H1 (cell line): ENCODE results near the gene KLHDC4. TPM values are rescaled to one million over a fixed set of nuclear protein-coding genes. Genes with fewer than 3 reads are reported as not detected.

Source experiments
- CTCF ChIA-PET: fragments of 300-600 bp; sonication (Branson Sonifier 250); formaldehyde crosslinking; loops from one replicate; lab custom pipeline; 2021; ENCODE audit not compliant: partially characterized antibody; lab: Charles Lee
- POLR2A ChIA-PET: fragments of 300-600 bp; sonication (Branson Sonifier 250); formaldehyde crosslinking; loops from one replicate; lab custom pipeline; 2021; ENCODE audit warnings: inconsistent platforms; ENCODE audit not compliant: partially characterized antibody; lab: Charles Lee
- DNase-seq, 2 experiments: peaks; one replicate each; pipeline versions ENCODE4 v3.0.0 to v3.0.0-alpha.2; 2010 to 2022; ENCODE audit warnings: low spot score in 2 of 2, low read depth in 1 of 2, mixed read lengths in 1 of 2
- FAIRE-seq: peaks from 2 replicates; lab custom pipeline; 2011; peaks lifted over from hg19 to GRCh38; lab: Jason Lieb, UNC
- H2AFZ ChIP-seq: 2 replicates; pipeline ENCODE4 v1.8.1; 2012; ENCODE audit warnings: low read length, inconsistent platforms
- H2AK5ac ChIP-seq: 2 replicates; pipeline ENCODE4 v1.6.1; 2013; ENCODE audit warnings: low read depth, low read length
- H2BK120ac ChIP-seq: replicated peaks from 2 replicates; pipeline ENCODE3; 2013; ENCODE audit warnings: low read depth, low read length, inconsistent platforms
- H2BK12ac ChIP-seq: 2 replicates; pipeline ENCODE4 v1.6.1; 2013; ENCODE audit warnings: low read depth, low read length
- H2BK15ac ChIP-seq: 2 replicates; pipeline ENCODE4 v1.6.1; 2013; ENCODE audit warnings: low read length
- H2BK20ac ChIP-seq: 2 replicates; pipeline ENCODE4 v1.6.1; 2013; ENCODE audit warnings: low read length
- H2BK5ac ChIP-seq: 2 replicates; pipeline ENCODE4 v1.6.1; 2013; ENCODE audit warnings: low read depth, low read length
- H3K14ac ChIP-seq: 2 replicates; pipeline ENCODE4 v1.6.1; 2013; ENCODE audit warnings: inconsistent platforms; ENCODE audit not compliant: insufficient read length
- H3K18ac ChIP-seq: 2 replicates; pipeline ENCODE4 v1.6.1; 2013; ENCODE audit warnings: low read length; ENCODE audit errors: extremely low read depth
- H3K23ac ChIP-seq: 2 replicates; pipeline ENCODE4 v1.6.1; 2013; ENCODE audit warnings: inconsistent platforms; ENCODE audit not compliant: insufficient read length
- H3K23me2 ChIP-seq: 2 replicates; pipeline ENCODE4 v1.6.1; 2013; ENCODE audit warnings: low read depth, low read length
- H3K27ac ChIP-seq: 2 replicates; pipeline ENCODE4 v1.6.1; 2011; ENCODE audit warnings: low read depth, low read length, inconsistent platforms
- H3K27me3 ChIP-seq, 4 experiments: replicated peaks in 1 of 4; 1 replicate in 1 of 4; 2 replicates in 3 of 4; pipeline versions ENCODE4 v1.6.1 to v1.8.1; 2011 to 2013; ENCODE audit warnings: low read length in 3 of 4, mild to moderate bottlenecking in 3 of 4, inconsistent platforms in 2 of 4, mixed read lengths in 2 of 4, moderate library complexity in 1 of 4; ENCODE audit not compliant: control insufficient read depth in 3 of 4, insufficient read depth in 3 of 4; ENCODE audit errors: extremely low read depth in 1 of 4
- H3K36me3 ChIP-seq, 4 experiments: 2 replicates each; pipeline versions ENCODE4 v1.6.1 to v1.8.1; 2011 to 2013; ENCODE audit warnings: mild to moderate bottlenecking in 4 of 4, low read length in 3 of 4, moderate library complexity in 2 of 4, control low read depth in 1 of 4, inconsistent platforms in 1 of 4; ENCODE audit not compliant: insufficient read depth in 4 of 4, control insufficient read depth in 2 of 4
- H3K4ac ChIP-seq: replicated peaks from 2 replicates; pipeline ENCODE3; 2013; ENCODE audit warnings: low read length, low read depth, mixed read lengths, inconsistent platforms; ENCODE audit not compliant: insufficient read length
- H3K4me1 ChIP-seq, 4 experiments: replicated peaks in 1 of 4; 1 replicate in 1 of 4; 2 replicates in 3 of 4; pipeline versions ENCODE4 v1.6.1 to v1.8.1; 2011 to 2013; ENCODE audit warnings: low read length in 3 of 4, inconsistent platforms in 2 of 4, mixed read lengths in 1 of 4; ENCODE audit not compliant: insufficient read depth in 4 of 4, control insufficient read depth in 3 of 4
- H3K4me2 ChIP-seq, 2 experiments: 2 replicates each; pipeline versions ENCODE4 v1.6.1 to v1.8.1; 2011 to 2013; ENCODE audit warnings: low read depth in 2 of 2, low read length in 2 of 2, control low read depth in 1 of 2, inconsistent platforms in 1 of 2, mild to moderate bottlenecking in 1 of 2; ENCODE audit not compliant: insufficient read depth in 1 of 2
- H3K4me3 ChIP-seq, 4 experiments: fragments of 200-600, 300-600 bp in 1 of 4; sonication (generic), shearing (Covaris generic), sonication (Bioruptor Twin) in 1 of 4; 2 replicates each; pipeline versions ENCODE4 v1.5.1 to v1.8.1; 2011 to 2016; ENCODE audit warnings: low read length in 4 of 4, low read depth in 3 of 4, control low read depth in 2 of 4, inconsistent platforms in 2 of 4, mild to moderate bottlenecking in 2 of 4, mixed read lengths in 1 of 4, moderate library complexity in 1 of 4; ENCODE audit not compliant: insufficient read depth in 2 of 4; ENCODE audit errors: extremely low read depth in 1 of 4
- H3K56ac ChIP-seq: replicated peaks from 2 replicates; pipeline ENCODE3; 2013; ENCODE audit warnings: low read depth, mild to moderate bottlenecking, mixed read lengths, low read length, inconsistent platforms; ENCODE audit not compliant: insufficient read length
- H3K79me1 ChIP-seq: 2 replicates; pipeline ENCODE4 v1.6.1; 2013; ENCODE audit warnings: low read depth, low read length, control low read depth
- H3K79me2 ChIP-seq, 2 experiments: 2 replicates each; pipeline versions ENCODE4 v1.6.1 to v1.8.1; 2012 to 2013; ENCODE audit warnings: low read length in 2 of 2, mild to moderate bottlenecking in 2 of 2, inconsistent platforms in 1 of 2; ENCODE audit not compliant: insufficient read depth in 2 of 2, control insufficient read depth in 1 of 2
- H3K9ac ChIP-seq, 4 experiments: replicated peaks in 1 of 4; 1 replicate in 1 of 4; 2 replicates in 3 of 4; pipeline versions ENCODE4 v1.6.1 to v1.8.1; 2011 to 2013; ENCODE audit warnings: low read depth in 3 of 4, low read length in 3 of 4, control low read depth in 2 of 4, mild to moderate bottlenecking in 2 of 4, moderate library complexity in 2 of 4, inconsistent platforms in 1 of 4; ENCODE audit errors: extremely low read depth in 1 of 4
- H3K9me3 ChIP-seq, 2 experiments: 2 replicates each; pipeline versions ENCODE4 v1.6.1 to v1.8.1; 2012 to 2013; ENCODE audit warnings: mild to moderate bottlenecking in 2 of 2, moderate library complexity in 2 of 2, control low read depth in 1 of 2, inconsistent platforms in 1 of 2, low read depth in 1 of 2, low read length in 1 of 2, mixed read lengths in 1 of 2; ENCODE audit not compliant: insufficient read depth in 2 of 2
- H4K20me1 ChIP-seq, 2 experiments: replicated peaks in 1 of 2; 2 replicates each; pipeline versions ENCODE3 to v1.8.1; 2011 to 2013; ENCODE audit warnings: inconsistent platforms in 2 of 2, low read length in 2 of 2, mild to moderate bottlenecking in 1 of 2; ENCODE audit not compliant: insufficient read depth in 2 of 2, control insufficient read depth in 1 of 2
- H4K5ac ChIP-seq: 2 replicates; pipeline ENCODE4 v1.6.1; 2013; ENCODE audit warnings: low read length, low read depth, mixed read lengths, inconsistent platforms; ENCODE audit not compliant: insufficient read length
- H4K8ac ChIP-seq: 2 replicates; pipeline ENCODE4 v1.8.0; 2013; ENCODE audit warnings: mild to moderate bottlenecking, moderate library complexity, low read length, inconsistent platforms; ENCODE audit not compliant: insufficient read depth; ENCODE audit errors: extremely low read depth
- H4K91ac ChIP-seq: replicated peaks from 2 replicates; pipeline ENCODE3; 2013; ENCODE audit warnings: low read length, mixed read lengths, inconsistent platforms; ENCODE audit not compliant: insufficient read length
- BACH1 ChIP-seq: IDR thresholded peaks from 2 replicates; pipeline ENCODE4 v1.6.1; 2012; ENCODE audit warnings: low read length, improper control_type of control experiment
- BRCA1 ChIP-seq: IDR thresholded peaks from 2 replicates; pipeline ENCODE4 v1.6.1; 2012; ENCODE audit warnings: low read depth, low read length, improper control_type of control experiment
- CBX8 ChIP-seq: fragments of 300-800, 300-1000 bp; sonication (generic); IDR thresholded peaks from 2 replicates; pipeline ENCODE4 v1.7.1; 2016; ENCODE audit warnings: low read depth, low read length, borderline replicate concordance
- E2F6 ChIP-seq: IDR thresholded peaks from 2 replicates; pipeline ENCODE4 v1.6.1; 2012; ENCODE audit warnings: inconsistent platforms
- GABPA ChIP-seq: IDR thresholded peaks from 2 replicates; pipeline ENCODE4 v1.6.1; 2011; ENCODE audit warnings: mild to moderate bottlenecking, low read length, moderate library complexity, borderline replicate concordance; ENCODE audit not compliant: insufficient read depth
- JUND ChIP-seq: IDR thresholded peaks from 2 replicates; pipeline ENCODE4 v1.6.1; 2011; ENCODE audit warnings: mild to moderate bottlenecking, improper control_type of control experiment, low read length
- KDM1A ChIP-seq: fragments of 200-600, 300-600 bp; sonication (generic); IDR thresholded peaks from 2 replicates; pipeline ENCODE4 v1.7.1; 2016; ENCODE audit warnings: mild to moderate bottlenecking, low read length, borderline replicate concordance
- POLR2A ChIP-seq, 2 experiments: IDR thresholded peaks; 1 replicate in 1 of 2; 2 replicates in 1 of 2; pipeline ENCODE4 v1.6.1; 2011; ENCODE audit warnings: low read depth in 2 of 2, low read length in 2 of 2, mild to moderate bottlenecking in 2 of 2; ENCODE audit errors: control extremely low read depth in 1 of 2
- RXRA ChIP-seq: IDR thresholded peaks from 2 replicates; pipeline ENCODE4 v1.6.1; 2011; ENCODE audit warnings: low read depth, mild to moderate bottlenecking, low read length, moderate library complexity; ENCODE audit not compliant: insufficient read depth
- SP1 ChIP-seq: IDR thresholded peaks from 2 replicates; pipeline ENCODE4 v1.6.1; 2011; ENCODE audit warnings: low read depth, low read length
- SUZ12 ChIP-seq: fragments of 200-600 bp; sonication (generic); IDR thresholded peaks from 2 replicates; pipeline ENCODE4 v1.6.1; 2012; ENCODE audit warnings: mild to moderate bottlenecking, inconsistent platforms, low read length, moderate library complexity, mixed read lengths
- TEAD4 ChIP-seq: IDR thresholded peaks from 2 replicates; pipeline ENCODE4 v1.6.1; 2012; ENCODE audit warnings: low read depth, low read length, inconsistent platforms, mixed read lengths
- WGBS, 2 experiments: shearing (Covaris generic) in 1 of 2; methylation state at CpG; one replicate each; pipeline versions ENCODE4 v1.1.6 to v1.1.7; 2013 to 2015; ENCODE audit warnings: low lambda C conversion rate in 2 of 2, mixed read lengths in 2 of 2, inconsistent platforms in 1 of 2, low coverage in 1 of 2, missing lambda C conversion rate in 1 of 2; ENCODE audit not compliant: insufficient replicate concordance in 2 of 2, insufficient coverage in 1 of 2, insufficient read length in 1 of 2; ENCODE audit errors: extremely low coverage in 1 of 2, missing lambda C conversion rate in 1 of 2; 5-methylcytosine and 5-hydroxymethylcytosine counted together
- polyA plus RNA-seq, 7 experiments: library from polyadenylated mRNA; depleted of rRNA in 3 of 7; stranded (reverse) in 5 of 7; unstranded in 2 of 7; fragments of >200 nt in 5 of 7; fragments of 200-250 nt in 2 of 7; gene quantifications; 1 replicate in 5 of 7; 2 replicates in 1 of 7; 4 replicates in 1 of 7; pipeline versions ENCODE4 v1.2.1 to v1.2.3, GENCODE V29; 2011 to 2013; ENCODE audit warnings: missing spikeins in 2 of 7, mixed read lengths in 2 of 7
- total RNA-seq: library from RNA; stranded (reverse); fragmentation: NEBNext Ultra II Directional; extraction: Animal tissue kit (Norgen Biotek cat#: 25700); gene quantifications from 2 replicates; pipeline ENCODE4 v1.2.1, GENCODE V29; 2021

The KLHDC4 gene
- total and polyA plus RNA-seq, 2 of the 8 experiments (the other 6 are each of a cell fraction or from before 2014, with no cell fraction given) = 23.7 to 63.9 TPM

- H4K8ac ChIP-seq = no peak overlapping the region; the same call in 1 of the 2 replicates
- CTCF ChIA-PET = no interaction called here
- TF ChIP-seq TEAD4 (no peak), CBX8 (no peak), GABPA (no peak), POLR2A (IDR thresholded peaks at IDR 0.05; ENCODE audit: control extremely low read depth in 1 of 2, low read depth in 2 of 2, low read length in 2 of 2) (no peak), SP1 (no peak), JUND (no peak), SUZ12 (no peak), BRCA1 (no peak), BACH1 (no peak), KDM1A (no peak), RXRA (no peak), E2F6 (no peak)
These were observed 26.0 kb downstream of the KLHDC4 start for GRCh38 chr16:87739801-87740200.

More at GRCh38 chr16:87739801-87740200, 26.0 kb downstream of the KLHDC4 start:
- no peak overlapping the region for H3K9ac ChIP-seq
- H3K4me1 ChIP-seq = no peaks in the 10 kb centered on the region; a peak in 1 of 7 replicates
- no peak for FAIRE-seq
- H2BK5ac ChIP-seq = no peak overlapping the region
- POLR2A ChIA-PET = interaction anchor here (1.3 to 1.5 kb wide), 2 partner anchors 10 to 13 kb away, joined by 3 to 5 read pairs; no protein-coding TSS in a partner anchor
- H3K9me3 ChIP-seq = no peaks in the 10 kb centered on the region; a peak in 1 of 4 replicates
- no peak overlapping the region for H3K4ac ChIP-seq
- H2AK5ac ChIP-seq = no peak overlapping the region
- H3K23me2 ChIP-seq = peaks cover 7% of the 10 kb centered on the region; the same call in 1 of the 2 replicates
- H3K4me3 ChIP-seq = no peak overlapping the region
- no peaks in the 10 kb centered on the region for H3K27me3 ChIP-seq
- no peak overlapping the region for H3K27ac ChIP-seq
- WGBS, 2 experiments = 88% methylated on average over 8 of the region's 8 CpGs; no CpG with 5 or more reads in 1 of the 2 experiments
- no peak overlapping the region for H2BK12ac ChIP-seq
- H4K91ac ChIP-seq = no peak overlapping the region
- H3K23ac ChIP-seq = no peak overlapping the region
- H4K20me1 ChIP-seq = peaks cover 10 to 31% of the 10 kb centered on the region in 2 experiments
- H2BK20ac ChIP-seq = no peak overlapping the region
- H2BK15ac ChIP-seq = no peak overlapping the region
- H3K18ac ChIP-seq = no peak overlapping the region
- no peak overlapping the region for H2BK120ac ChIP-seq
- no peak overlapping the region for H3K14ac ChIP-seq
- peaks cover 4 to 51% of the 10 kb centered on the region in 2 experiments; a peak in 3 of 4 replicates for H3K79me2 ChIP-seq
- H3K79me1 ChIP-seq = peaks cover 16% of the 10 kb centered on the region
- no peak overlapping the region for H3K4me2 ChIP-seq
- no peak overlapping the region for H3K56ac ChIP-seq
- no peak overlapping the region for H4K5ac ChIP-seq
- no peak overlapping the region for H2AFZ ChIP-seq
- no peak for DNase-seq
- peaks cover 0 to 21% (median 7%) of the 10 kb centered on the region in 4 experiments; a peak in 5 of 8 replicates for H3K36me3 ChIP-seq
